OCI-LY7 (cell line): ENCODE data around the gene DBN1.

Experiments used
- CTCF ChIP-seq: fragments of 200-600 bp; sonication (generic); conservative IDR thresholded peaks from 2 replicates; pipeline ENCODE4 v1.5.1; 2014; ENCODE audit warnings: mild to moderate bottlenecking, antibody characterized with exemption, low read length, moderate library complexity, mixed read lengths
- EZH2phosphoT487 ChIP-seq: fragments of 200-600 bp; sonication (generic); IDR thresholded peaks from 2 replicates; pipeline ENCODE4 v1.6.1; 2018; ENCODE audit warnings: low read depth, borderline replicate concordance, mild to moderate bottlenecking, mixed run types, antibody characterized with exemption, low read length, moderate library complexity, mixed read lengths

- TF ChIP-seq CTCF (no peak), EZH2phosphoT487 (no peak)
Observed at GRCh38 chr5:177434437-177434836, 39.0 kb downstream of the DBN1 start.
